Activated naive CD4-positive, alpha-beta T cell treated with anti-CD3 and anti-CD28 coated beads, Interleukin-2, amount 50 U/mL, for 24 hours (primary cell): Measurements from ENCODE around the gene ENTHD1.
"Not testable (repeated sequence)": the region's sequence is repeated elsewhere in the genome, so short reads cannot be mapped to it uniquely, and the experiment has no call there.

Source experiments
- H3K27ac Mint-ChIP-seq: one replicate; pipeline ENCODE4 v1.8.0; 2021; ENCODE audit warnings: mild to moderate bottlenecking, mixed read lengths
- H3K27me3 Mint-ChIP-seq: one replicate; pipeline ENCODE4 v1.8.0; 2021; ENCODE audit warnings: mixed read lengths
- H3K36me3 Mint-ChIP-seq: one replicate; pipeline ENCODE4 v1.8.0; 2021; ENCODE audit warnings: mixed read lengths
- H3K4me1 Mint-ChIP-seq: one replicate; pipeline ENCODE4 v1.8.0; 2021; ENCODE audit warnings: mixed read lengths
- H3K4me3 Mint-ChIP-seq: one replicate; pipeline ENCODE4 v1.8.0; 2021; ENCODE audit warnings: mild to moderate bottlenecking, mixed read lengths
- H3K9me3 Mint-ChIP-seq: one replicate; pipeline ENCODE4 v1.8.0; 2021; ENCODE audit warnings: mixed read lengths

ENTHD1 gene

GRCh38 chr22:39765661-39766060 is 127.9 kb downstream of the ENTHD1 start:
- Mint-ChIP-seq H3K4me1 (peaks cover 4% of the 10 kb centered on the region), H3K9me3 (peaks cover 4% of the 10 kb centered on the region), H3K27ac (no peak overlapping the region), H3K27me3 (no peaks in the 10 kb centered on the region), H3K36me3 (peaks cover 2% of the 10 kb centered on the region), H3K4me3 (no peak overlapping the region)

GRCh38 chr22:39765046-39765445 is 128.5 kb downstream of the ENTHD1 start:
- Mint-ChIP-seq H3K27ac (no peak overlapping the region), H3K9me3 (peaks cover 4% of the 10 kb centered on the region), H3K4me1 (peaks cover 4% of the 10 kb centered on the region), H3K4me3 (no peak overlapping the region), H3K36me3 (peaks cover 2% of the 10 kb centered on the region), H3K27me3 (no peaks in the 10 kb centered on the region)

- H3K9me3 Mint-ChIP-seq: no peaks in the 10 kb centered on the region
- no peak overlapping the region for H3K27ac Mint-ChIP-seq
- H3K4me3 Mint-ChIP-seq: no peak overlapping the region
- peaks cover 2% of the 10 kb centered on the region for H3K36me3 Mint-ChIP-seq
- no peaks in the 10 kb centered on the region for H3K27me3 Mint-ChIP-seq
- H3K4me1 Mint-ChIP-seq: peaks cover 4% of the 10 kb centered on the region
Observed at GRCh38 chr22:39763276-39763675, 130.3 kb downstream of the ENTHD1 start.

GRCh38 chr22:39750759-39751158 is 142.8 kb downstream of the ENTHD1 start:
- Mint-ChIP-seq H3K27ac (no peak overlapping the region), H3K36me3 (no peaks in the 10 kb centered on the region), H3K27me3 (no peaks in the 10 kb centered on the region), H3K4me1 (peaks cover 41% of the 10 kb centered on the region), H3K9me3 (no peaks in the 10 kb centered on the region), H3K4me3 (no peak overlapping the region)

GRCh38 chr22:39748877-39749276 is 144.7 kb downstream of the ENTHD1 start:
- Mint-ChIP-seq H3K36me3 (no peaks in the 10 kb centered on the region), H3K4me3 (no peak overlapping the region), H3K27ac (no peak overlapping the region), H3K27me3 (no peaks in the 10 kb centered on the region), H3K4me1 (peaks cover 59% of the 10 kb centered on the region), H3K9me3 (no peaks in the 10 kb centered on the region)

GRCh38 chr22:39746600-39747262 is 146.8 kb downstream of the ENTHD1 start:
- Mint-ChIP-seq H3K4me1 (peaks cover 45% of the 10 kb centered on the region), H3K4me3 (no peak overlapping the region), H3K9me3 (no peaks in the 10 kb centered on the region), H3K27ac (no peak overlapping the region), H3K36me3 (no peaks in the 10 kb centered on the region), H3K27me3 (no peaks in the 10 kb centered on the region)

- peak overlapping the region; percentile 0 for H3K4me3 Mint-ChIP-seq
- H3K27me3 Mint-ChIP-seq: no peaks in the 10 kb centered on the region
- H3K4me1 Mint-ChIP-seq: peaks cover 36% of the 10 kb centered on the region
- peaks cover 5% of the 10 kb centered on the region for H3K9me3 Mint-ChIP-seq
- H3K27ac Mint-ChIP-seq: peak overlapping the region; percentile 18
- H3K36me3 Mint-ChIP-seq: peaks cover 2% of the 10 kb centered on the region
Observed at GRCh38 chr22:39745789-39746188, 147.8 kb downstream of the ENTHD1 start.

- Mint-ChIP-seq H3K27ac (no peak overlapping the region), H3K9me3 (peaks cover 5% of the 10 kb centered on the region), H3K27me3 (no peaks in the 10 kb centered on the region), H3K4me3 (no peak overlapping the region), H3K36me3 (peaks cover 2% of the 10 kb centered on the region), H3K4me1 (peaks cover 33% of the 10 kb centered on the region)
Observed at GRCh38 chr22:39744353-39744752, 149.2 kb downstream of the ENTHD1 start.

- H3K36me3 Mint-ChIP-seq: peaks cover 2% of the 10 kb centered on the region
- H3K27me3 Mint-ChIP-seq: no peaks in the 10 kb centered on the region
- H3K9me3 Mint-ChIP-seq: peaks cover 5% of the 10 kb centered on the region
- no peak overlapping the region for H3K27ac Mint-ChIP-seq
- H3K4me1 Mint-ChIP-seq: peaks cover 33% of the 10 kb centered on the region
- H3K4me3 Mint-ChIP-seq: no peak overlapping the region
Observed at GRCh38 chr22:39743935-39744334, 149.6 kb downstream of the ENTHD1 start.

- Mint-ChIP-seq H3K36me3 (peaks cover 2% of the 10 kb centered on the region), H3K27ac (no peak overlapping the region), H3K9me3 (peaks cover 5% of the 10 kb centered on the region), H3K4me1 (peaks cover 10% of the 10 kb centered on the region), H3K27me3 (no peaks in the 10 kb centered on the region), H3K4me3 (no peak overlapping the region)
Observed at GRCh38 chr22:39739338-39740027, 154.1 kb downstream of the ENTHD1 start.

- Mint-ChIP-seq H3K27ac (no peak overlapping the region), H3K9me3 (peaks cover 5% of the 10 kb centered on the region), H3K36me3 (peaks cover 2% of the 10 kb centered on the region)
Observed at GRCh38 chr22:39738746-39739145, 154.8 kb downstream of the ENTHD1 start.

GRCh38 chr22:39735776-39736175 is 157.8 kb downstream of the ENTHD1 start:
- no peak overlapping the region for H3K4me3 Mint-ChIP-seq
- H3K4me1 Mint-ChIP-seq: no peaks in the 10 kb centered on the region
- no peaks in the 10 kb centered on the region for H3K9me3 Mint-ChIP-seq
- H3K36me3 Mint-ChIP-seq: no peaks in the 10 kb centered on the region
- no peaks in the 10 kb centered on the region for H3K27me3 Mint-ChIP-seq
- no peak overlapping the region for H3K27ac Mint-ChIP-seq

More at GRCh38 chr22:39738746-39739145, 154.8 kb downstream of the ENTHD1 start:
- peaks cover 3% of the 10 kb centered on the region for H3K4me1 Mint-ChIP-seq
- H3K27me3 Mint-ChIP-seq: no peaks in the 10 kb centered on the region
- H3K4me3 Mint-ChIP-seq: no peak overlapping the region

GRCh38 chr22:39734866-39735265 is 158.7 kb downstream of the ENTHD1 start:
- Mint-ChIP-seq H3K27me3 (no peaks in the 10 kb centered on the region), H3K36me3 (no peaks in the 10 kb centered on the region), H3K9me3 (no peaks in the 10 kb centered on the region), H3K4me1 (no peaks in the 10 kb centered on the region), H3K27ac (no peak overlapping the region), H3K4me3 (no peak overlapping the region)

GRCh38 chr22:39734046-39734445 is 159.5 kb downstream of the ENTHD1 start:
- H3K27ac Mint-ChIP-seq, H3K36me3 Mint-ChIP-seq, H3K4me1 Mint-ChIP-seq, H3K4me3 Mint-ChIP-seq, H3K9me3 Mint-ChIP-seq, H3K27me3 Mint-ChIP-seq: not testable (repeated sequence)

GRCh38 chr22:39733191-39733590 is 160.4 kb downstream of the ENTHD1 start:
- Mint-ChIP-seq H3K27me3 (no peaks in the 10 kb centered on the region), H3K4me3 (no peak overlapping the region)

GRCh38 chr22:39732625-39733024 is 160.9 kb downstream of the ENTHD1 start:
- H3K9me3 Mint-ChIP-seq: no peaks in the 10 kb centered on the region
- H3K27ac Mint-ChIP-seq: no peak overlapping the region
- H3K4me3 Mint-ChIP-seq: no peak overlapping the region
- no peaks in the 10 kb centered on the region for H3K36me3 Mint-ChIP-seq
- H3K4me1 Mint-ChIP-seq: no peaks in the 10 kb centered on the region
- H3K27me3 Mint-ChIP-seq: no peaks in the 10 kb centered on the region

More at GRCh38 chr22:39733191-39733590, 160.4 kb downstream of the ENTHD1 start:
- Mint-ChIP-seq H3K36me3 (no peaks in the 10 kb centered on the region), H3K27ac (no peak overlapping the region), H3K9me3 (no peaks in the 10 kb centered on the region), H3K4me1 (no peaks in the 10 kb centered on the region)
